ENCODE measurements around the gene ABCB11.
"Not testable (repeated sequence)": the region's sequence is repeated elsewhere in the genome, so short reads cannot be mapped to it uniquely, and the experiment has no call there.

The ABCB11 gene

GRCh38 chr2:168874368-168875054, 156.6 kb downstream of the ABCB11 start:
- no peak for DNase-seq

DNA sequence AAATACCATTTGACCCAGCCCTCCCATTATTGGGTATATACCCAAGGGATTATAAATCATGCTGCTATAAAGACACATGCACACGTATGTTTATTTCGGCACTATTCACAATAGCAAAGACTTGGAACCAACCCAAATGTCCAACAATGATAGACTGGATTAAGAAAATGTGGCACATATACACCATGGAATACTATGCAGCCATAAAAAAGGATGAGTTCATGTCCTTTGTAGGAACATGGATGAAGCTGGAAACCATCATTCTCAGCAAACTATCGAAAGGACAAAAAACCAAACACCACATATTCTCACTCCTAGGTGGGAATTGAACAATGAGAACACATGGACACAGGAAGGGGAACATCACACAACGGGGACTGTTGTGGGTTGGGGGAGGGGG, 160.3 kb downstream of the ABCB11 start:
- DNase-seq, result not testable (repeated sequence)
